Measurements from ENCODE around the gene ZMIZ1. TPM values are rescaled to one million over a fixed set of nuclear protein-coding genes. Genes with fewer than 3 reads are reported as not detected.

Gene ZMIZ1
- total RNA-seq, 1 donor: 23.3 TPM

DNA sequence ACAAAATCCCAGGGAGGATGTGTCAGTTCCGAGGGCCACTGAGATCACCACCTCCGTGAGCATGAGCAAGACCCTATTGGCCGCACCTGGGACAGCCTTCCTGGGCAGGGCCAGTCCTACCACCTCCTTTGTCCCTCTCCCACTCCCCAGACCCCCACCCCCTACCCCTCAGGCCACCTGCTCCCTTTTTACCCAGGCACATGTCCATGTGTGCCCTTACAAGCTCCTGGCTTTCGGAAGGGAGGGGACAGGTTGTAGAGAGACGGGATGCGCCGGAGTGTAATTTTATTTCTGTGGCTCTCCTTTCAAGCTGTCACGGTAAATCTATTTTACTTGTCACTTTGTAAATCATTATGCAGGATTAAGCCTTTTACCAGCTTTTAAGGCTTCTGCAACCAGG lies 20.9 kb downstream of the ZMIZ1 start:
- TF ChIP-seq, protein P1, sequence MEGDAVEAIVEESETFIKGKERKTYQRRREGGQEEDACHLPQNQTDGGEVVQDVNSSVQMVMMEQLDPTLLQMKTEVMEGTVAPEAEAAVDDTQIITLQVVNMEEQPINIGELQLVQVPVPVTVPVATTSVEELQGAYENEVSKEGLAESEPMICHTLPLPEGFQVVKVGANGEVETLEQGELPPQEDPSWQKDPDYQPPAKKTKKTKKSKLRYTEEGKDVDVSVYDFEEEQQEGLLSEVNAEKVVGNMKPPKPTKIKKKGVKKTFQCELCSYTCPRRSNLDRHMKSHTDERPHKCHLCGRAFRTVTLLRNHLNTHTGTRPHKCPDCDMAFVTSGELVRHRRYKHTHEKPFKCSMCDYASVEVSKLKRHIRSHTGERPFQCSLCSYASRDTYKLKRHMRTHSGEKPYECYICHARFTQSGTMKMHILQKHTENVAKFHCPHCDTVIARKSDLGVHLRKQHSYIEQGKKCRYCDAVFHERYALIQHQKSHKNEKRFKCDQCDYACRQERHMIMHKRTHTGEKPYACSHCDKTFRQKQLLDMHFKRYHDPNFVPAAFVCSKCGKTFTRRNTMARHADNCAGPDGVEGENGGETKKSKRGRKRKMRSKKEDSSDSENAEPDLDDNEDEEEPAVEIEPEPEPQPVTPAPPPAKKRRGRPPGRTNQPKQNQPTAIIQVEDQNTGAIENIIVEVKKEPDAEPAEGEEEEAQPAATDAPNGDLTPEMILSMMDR (IDR thresholded peaks at IDR 0.05; ENCODE audit: insufficient read depth, low read depth, low read length): no peak
- DNase-seq (ENCODE audit: low read depth): no peak
- no peak overlapping the region for H3K4me3 ChIP-seq (ENCODE audit: low read depth, low read length)

DNA sequence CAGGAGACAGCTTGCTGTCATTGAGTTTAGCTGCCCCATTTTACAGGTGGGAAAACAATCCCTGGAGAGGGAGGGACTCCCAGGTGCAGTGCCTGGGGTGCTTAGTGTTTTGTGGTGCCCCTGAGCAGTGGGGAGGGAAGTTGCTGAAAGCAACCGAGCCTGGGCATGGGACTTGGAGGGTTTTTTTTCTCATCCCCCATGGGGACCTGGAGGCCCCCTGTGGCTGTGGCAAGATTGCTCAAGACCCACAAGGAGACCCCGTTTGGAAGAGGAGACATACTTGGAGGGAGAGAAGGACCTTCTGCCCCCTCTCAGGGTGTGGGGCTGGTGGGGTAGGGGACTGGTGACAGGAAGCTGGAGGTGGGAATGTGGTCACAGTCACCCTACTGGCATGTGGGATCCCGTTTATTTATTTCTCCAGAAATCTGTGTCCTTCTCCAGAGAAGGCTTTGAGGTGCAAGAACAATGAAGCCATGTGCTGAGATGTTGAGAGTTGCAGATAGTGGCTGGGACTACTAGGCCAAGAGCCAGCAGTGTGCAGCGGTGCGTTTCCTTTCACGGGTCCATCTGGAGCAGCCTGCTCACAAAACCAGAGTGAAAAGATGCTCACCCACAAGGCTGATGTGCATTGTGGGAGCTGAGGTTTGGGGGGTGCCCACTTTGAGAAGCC lies 21.5 kb downstream of the ZMIZ1 start:
- no peak overlapping the region for H3K4me3 ChIP-seq (ENCODE audit: low read depth, low read length)
- TF ChIP-seq, protein P1 (IDR thresholded peaks at IDR 0.05; ENCODE audit: insufficient read depth, low read depth, low read length): no peak
- DNase-seq (ENCODE audit: low read depth): no peak

DNA sequence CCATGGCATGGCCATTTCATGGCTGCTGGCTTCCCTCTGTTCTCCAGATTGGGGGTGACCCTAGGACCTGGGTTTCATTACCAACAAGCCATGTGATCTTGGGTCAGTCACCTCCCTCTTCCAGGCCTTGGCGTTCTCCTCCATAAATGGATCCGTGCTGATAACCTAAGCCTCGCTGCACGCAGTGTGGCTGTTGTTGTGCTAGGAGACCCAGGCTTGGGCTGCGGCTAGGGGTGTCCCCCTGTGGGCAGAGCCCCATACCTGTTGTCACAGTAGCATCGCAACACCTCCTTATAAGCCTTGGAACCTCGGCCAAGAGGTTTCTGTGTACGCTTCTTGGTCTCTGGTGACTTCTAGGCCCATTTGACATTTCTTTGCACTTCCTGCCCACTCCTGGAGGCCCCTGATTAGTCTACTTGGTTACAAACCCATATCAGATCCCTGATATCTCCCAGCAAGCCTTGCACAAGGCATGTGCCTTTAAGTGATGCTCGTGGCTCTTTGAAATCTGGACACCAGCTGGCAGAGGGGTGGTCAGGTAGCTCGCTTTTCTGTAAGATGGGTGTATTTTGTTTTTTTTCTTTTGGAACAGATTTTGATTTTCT lies 23.6 kb downstream of the ZMIZ1 start:
- TF ChIP-seq, protein P1 (IDR thresholded peaks at IDR 0.05; ENCODE audit: insufficient read depth, low read depth, low read length): no peak
- no peak for DNase-seq (ENCODE audit: low read depth)

DNA sequence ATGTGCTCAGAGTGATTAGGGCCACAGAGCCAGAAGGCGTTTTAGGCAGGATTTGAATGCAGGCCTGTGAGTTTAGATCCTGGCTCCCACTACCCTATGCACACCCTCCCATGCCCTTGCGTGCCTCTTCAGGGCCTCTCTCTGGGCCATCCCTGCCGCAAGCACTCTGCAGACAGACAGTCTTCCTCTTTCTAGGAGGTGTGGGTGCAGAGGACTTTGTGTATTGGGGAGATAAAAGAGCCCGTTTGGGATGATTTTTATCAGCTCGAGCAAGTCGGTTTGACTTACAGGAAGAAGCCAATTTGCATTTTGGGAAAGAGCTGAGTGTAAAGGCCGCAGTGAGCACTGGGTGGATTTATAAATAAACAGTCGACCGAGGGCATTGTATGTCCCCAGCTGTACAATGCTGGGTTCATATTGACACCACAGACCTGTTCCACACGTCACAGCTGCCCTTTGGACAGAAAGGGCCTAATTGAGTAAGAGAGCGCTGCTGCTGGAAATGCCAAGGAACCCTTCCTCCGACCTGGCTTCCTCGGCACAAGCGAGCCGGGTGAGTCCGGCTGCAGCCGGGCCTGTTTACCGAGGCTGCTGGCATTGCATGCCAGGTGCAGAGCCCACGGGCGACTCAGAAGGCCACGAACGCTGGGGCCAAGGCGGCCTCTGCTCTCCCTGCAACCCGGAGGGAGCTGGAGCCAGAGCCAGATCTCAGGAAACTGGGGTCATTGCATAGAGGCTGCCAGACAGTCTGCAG lies 25.1 kb downstream of the ZMIZ1 start:
- TF ChIP-seq, protein P1 (IDR thresholded peaks at IDR 0.05; ENCODE audit: insufficient read depth, low read depth, low read length): no peak
- H3K4me3 ChIP-seq (ENCODE audit: low read depth, low read length): no peak overlapping the region
- peak; percentile 84 for DNase-seq (ENCODE audit: low read depth)

More for the DNA sequence above, 23.6 kb downstream of the ZMIZ1 start:
- no peak overlapping the region for H3K4me3 ChIP-seq (ENCODE audit: low read depth, low read length)

DNA sequence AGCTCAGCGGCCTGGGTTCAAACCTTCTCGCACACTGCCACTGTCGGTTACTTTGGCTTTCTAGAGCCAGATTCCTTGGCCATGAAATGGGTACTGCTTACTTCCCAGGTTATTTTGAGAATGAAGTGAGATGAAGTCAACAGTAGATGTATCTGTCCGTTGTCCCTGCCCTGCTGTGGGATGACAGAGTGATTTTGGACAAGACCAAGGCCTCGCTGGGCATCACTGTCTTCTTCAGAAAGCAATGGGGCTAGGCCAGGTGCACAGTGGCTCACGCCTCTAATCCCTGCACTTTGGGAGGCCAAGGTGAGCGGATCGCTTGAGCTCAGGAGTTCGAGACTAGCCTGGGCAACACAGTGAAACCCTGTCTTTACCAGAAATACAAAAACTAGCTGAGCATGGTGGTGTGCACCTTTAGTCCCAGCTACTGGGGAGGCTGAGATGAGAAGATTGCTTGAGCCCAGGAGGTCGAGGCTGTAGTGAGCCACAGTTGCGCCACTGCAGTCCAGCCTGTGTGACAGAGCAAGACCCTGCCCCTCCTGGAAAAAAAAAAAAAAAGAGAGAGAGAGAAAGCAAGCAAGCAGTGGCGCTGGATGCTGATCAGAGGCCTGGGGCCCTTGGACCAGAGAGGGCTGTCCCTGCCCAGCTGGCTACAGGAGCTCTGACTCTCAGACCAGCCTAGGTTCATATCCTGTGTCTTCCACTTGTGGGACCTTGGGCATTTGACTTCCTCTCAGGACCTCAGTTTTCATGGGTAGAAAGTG lies 25.8 kb downstream of the ZMIZ1 start:
- DNase-seq (ENCODE audit: low read depth): no peak
- H3K4me3 ChIP-seq (ENCODE audit: low read depth, low read length): no peak overlapping the region
- TF ChIP-seq, protein P1 (IDR thresholded peaks at IDR 0.05; ENCODE audit: insufficient read depth, low read depth, low read length): no peak

DNA sequence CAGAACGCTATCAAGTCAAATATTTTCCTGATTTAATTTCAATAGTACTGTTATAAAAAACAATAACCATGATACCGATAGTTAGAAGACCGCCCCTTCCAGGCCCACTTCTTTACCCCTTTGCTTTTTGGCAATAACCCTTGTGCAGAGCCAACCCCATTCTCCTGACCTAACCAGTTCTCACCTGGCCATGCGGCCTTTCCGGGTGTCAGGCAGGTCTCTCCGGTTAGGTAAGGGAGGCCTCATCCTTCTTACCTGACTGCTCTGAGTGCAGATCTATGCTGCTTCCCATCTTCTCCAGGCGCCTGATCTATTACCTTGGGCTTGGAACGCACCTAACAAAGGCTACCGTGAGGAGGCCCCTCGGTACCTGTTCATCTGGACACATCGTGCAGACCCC lies 26.6 kb downstream of the ZMIZ1 start:
- TF ChIP-seq, protein P1 (IDR thresholded peaks at IDR 0.05; ENCODE audit: insufficient read depth, low read depth, low read length): no peak
- H3K4me3 ChIP-seq (ENCODE audit: low read depth, low read length): no peak overlapping the region
- DNase-seq (ENCODE audit: low read depth): no peak
